K562 treated with DMSO at 1 percent for 48 hours (cell line): ENCODE results near the gene DMTF1. TPM values are rescaled to one million over a fixed set of nuclear protein-coding genes. Genes with fewer than 3 reads are reported as not detected.

Experiments
- total RNA-seq: library from RNA; unstranded; fragments of 300-600 nt; gene quantifications from 2 replicates; pipeline ENCODE4 v1.2.3, GENCODE V29; 2022; ENCODE audit warnings: low replicate concordance; ENCODE audit errors: extremely low read depth

The DMTF1 gene
- not detected in 2 replicates for total RNA-seq

GRCh38 chr7:87152112-87152896 is at the start of gene DMTF1:
Gene DMTF1, plus strand, starts transcription at chr7:87152453. Its CDS starts 12,489 bp downstream, at chr7:87164942.

GRCh38 chr7:87219545-87220025 is 67.3 kb downstream of the DMTF1 start, which contains the start of gene TMEM243:
Gene TMEM243, minus strand, starts transcription at chr7:87219732. Its CDS starts 229 bp downstream, at chr7:87219503.

Other genes with a start within 250 kb of the DMTF1 start
- not detected in 2 replicates for gene ELAPOR2, start 92.8 kb upstream of the DMTF1 start, total RNA-seq
- gene TMEM243, start 67.3 kb downstream of the DMTF1 start, total RNA-seq: not detected in 2 replicates
- not detected in 2 replicates for gene CROT, start 193.2 kb downstream of the DMTF1 start, total RNA-seq